ENCODE data around the gene DGCR6.
"Not testable (repeated sequence)": the region's sequence is repeated elsewhere in the genome, so short reads cannot be mapped to it uniquely, and the experiment has no call there.

DGCR6 gene

DNA sequence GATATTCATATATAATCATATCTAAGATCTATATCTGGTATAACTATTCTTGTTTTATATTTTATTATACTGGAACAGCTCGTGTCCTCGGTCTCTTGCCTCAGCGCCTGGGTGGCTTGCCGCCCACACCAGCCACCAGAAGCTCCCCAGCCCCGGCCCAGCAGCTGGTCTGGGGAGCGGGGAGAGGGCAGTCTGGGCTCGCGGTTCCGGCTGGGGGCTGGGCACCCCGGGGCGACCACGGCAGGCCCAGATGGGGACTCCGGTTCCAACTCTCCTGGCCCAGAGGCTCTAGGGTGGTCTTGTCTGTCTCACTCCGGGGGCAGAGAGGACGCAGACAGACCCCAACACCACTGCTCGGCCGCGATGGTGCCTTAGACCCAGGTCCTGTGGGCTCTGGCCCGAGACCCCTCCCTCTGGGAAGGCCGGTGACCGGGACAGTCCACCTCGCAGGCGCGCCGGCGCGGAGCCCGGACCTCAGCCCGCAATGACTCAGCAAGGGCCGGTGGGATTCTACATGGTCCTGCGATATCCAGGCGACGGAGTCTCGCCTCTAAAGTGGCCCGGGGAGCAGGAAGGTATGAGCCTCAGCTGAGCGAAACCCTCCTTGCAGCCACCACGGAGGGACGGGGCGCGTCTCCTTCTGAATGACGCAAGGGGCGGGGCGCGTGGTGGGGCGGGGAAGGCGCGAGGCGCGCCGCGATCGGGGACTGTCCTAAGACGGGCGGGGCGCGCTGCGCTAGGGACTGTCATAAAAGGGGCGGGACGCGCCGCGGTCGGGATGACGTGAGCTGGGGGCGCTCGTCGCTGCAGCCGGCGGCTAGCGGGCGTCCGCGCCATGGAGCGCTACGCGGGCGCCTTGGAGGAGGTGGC lies at the start of gene DGCR6:
Gene DGCR6 (plus strand): TSS at position 781 of the 870 bp plus-strand sequence. CDS start 55 bp downstream, at position 836.
- no peak for DNase-seq (ENCODE audit: low read depth, low spot score)

- DNase-seq (ENCODE audit: low read depth, low spot score) = not testable (repeated sequence)
These were observed 46.8 kb upstream of the DGCR6 start for GRCh38 chr22:18859314-18859713.

DNA sequence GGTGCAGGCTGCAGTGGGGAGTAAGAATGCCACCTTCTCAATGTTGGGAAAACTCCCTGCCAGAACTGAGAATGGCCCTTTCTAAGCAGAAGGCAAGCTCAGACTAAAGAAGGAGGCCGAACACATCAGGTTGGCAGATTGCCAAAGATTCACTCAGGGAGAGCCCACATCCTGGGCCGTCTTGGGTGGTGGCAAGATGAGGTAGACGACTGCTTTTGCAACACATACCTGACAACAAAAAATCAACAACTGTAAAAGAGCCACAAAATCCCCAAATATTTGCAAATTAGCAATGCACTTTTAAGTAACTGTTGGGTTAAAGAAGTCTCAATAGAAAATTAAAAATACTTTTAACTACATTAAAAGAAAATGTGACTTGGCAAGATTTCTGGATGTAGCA lies 24.9 kb upstream of the DGCR6 start:
- DNase-seq (ENCODE audit: low read depth, low spot score) = not testable (repeated sequence)

- DNase-seq (ENCODE audit: low read depth, low spot score) = not testable (repeated sequence)
These were observed 21.7 kb upstream of the DGCR6 start for GRCh38 chr22:18884465-18884864.

GRCh38 chr22:18888115-18888514 lies 18.0 kb upstream of the DGCR6 start:
- no peak for DNase-seq (ENCODE audit: low read depth, low spot score)

DNA sequence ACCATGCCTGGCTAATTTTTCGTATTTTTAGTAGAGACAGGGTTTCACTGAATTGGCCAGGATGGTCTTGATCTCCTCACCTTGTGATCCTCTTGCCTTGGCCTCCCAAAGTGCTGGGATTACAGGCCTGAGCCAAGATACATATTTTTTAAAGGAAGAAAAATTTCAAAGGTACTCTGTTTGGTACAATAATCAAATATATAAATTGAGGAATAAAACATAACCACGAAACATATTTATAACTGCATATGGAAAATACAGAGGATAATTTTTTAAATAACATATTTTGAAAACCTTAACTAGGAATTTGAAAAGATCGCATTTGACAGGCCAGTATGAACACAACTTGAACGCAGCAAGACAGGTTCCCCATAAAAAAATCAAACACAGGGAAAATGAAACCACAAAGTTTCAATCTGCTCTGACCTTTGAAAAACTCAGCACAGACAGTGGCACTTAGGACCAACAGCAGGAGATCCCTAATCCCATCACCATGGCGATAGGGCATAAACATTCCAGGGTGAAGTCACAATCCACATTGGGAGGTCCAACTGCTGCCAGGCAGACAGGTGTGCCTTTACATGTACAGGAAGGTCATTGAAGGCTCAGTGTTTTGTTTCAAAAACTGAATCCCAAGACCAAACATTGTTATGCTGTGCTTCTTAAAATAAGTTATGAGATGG lies 15.5 kb upstream of the DGCR6 start:
- DNase-seq (ENCODE audit: low read depth, low spot score) = not testable (repeated sequence)

- DNase-seq (ENCODE audit: low read depth, low spot score) = not testable (repeated sequence)
These were observed 12.3 kb upstream of the DGCR6 start for GRCh38 chr22:18893775-18894174.

GRCh38 chr22:18896037-18896657 lies 10.0 kb upstream of the DGCR6 start:
- DNase-seq (ENCODE audit: low read depth, low spot score) = not testable (repeated sequence)

- DNase-seq (ENCODE audit: low read depth, low spot score) = not testable (repeated sequence)
These were observed 258 bp downstream of the DGCR6 start for GRCh38 chr22:18906410-18906745.

DNA sequence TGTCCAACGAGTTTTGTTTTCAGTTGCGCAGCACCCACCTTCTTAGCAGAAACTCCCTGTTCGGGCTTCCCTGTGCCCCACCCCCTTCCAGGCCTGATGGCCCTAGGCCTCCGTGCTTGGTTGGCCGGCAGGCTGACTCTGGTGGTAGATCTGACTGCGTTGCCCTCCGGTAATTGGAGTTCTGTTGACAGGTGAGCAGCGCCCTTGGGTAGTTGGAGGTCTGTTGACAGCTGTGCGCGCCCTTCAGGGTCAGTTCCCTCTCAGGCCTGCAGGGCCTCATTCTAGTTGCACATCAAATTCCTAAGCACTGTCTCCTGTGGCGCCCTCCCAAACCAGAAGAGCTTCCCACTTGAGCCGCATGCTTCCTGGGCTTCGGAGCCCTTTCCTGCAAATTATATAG lies 776 bp downstream of the DGCR6 start:
- DNase-seq (ENCODE audit: low read depth, low spot score) = no peak

DNA sequence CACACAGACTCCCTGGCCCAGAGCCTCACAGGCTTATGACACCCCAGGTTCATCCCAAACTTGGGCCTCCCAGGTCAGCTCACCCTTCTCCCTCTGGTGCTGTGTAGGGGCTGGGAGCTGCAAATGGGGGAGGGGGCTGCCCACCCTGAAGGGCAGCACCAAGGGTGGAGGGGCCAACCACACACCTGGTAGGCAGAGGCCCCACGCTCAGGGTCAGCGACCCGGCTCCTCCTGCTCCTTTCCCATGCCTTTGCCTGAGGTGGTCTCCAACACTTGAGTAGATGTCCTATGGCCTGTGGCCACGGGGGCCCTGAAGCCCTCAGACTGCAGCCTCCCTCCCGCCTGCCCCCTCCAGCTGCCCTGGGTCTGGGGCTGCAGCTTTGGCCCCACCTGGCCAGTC lies 3.4 kb downstream of the DGCR6 start:
- DNase-seq (ENCODE audit: low read depth, low spot score) = no peak

- DNase-seq (ENCODE audit: low read depth, low spot score) = not testable (repeated sequence)
These were observed 5.4 kb downstream of the DGCR6 start for GRCh38 chr22:18911535-18911934.

GRCh38 chr22:18912264-18912946 lies 6.3 kb downstream of the DGCR6 start:
- DNase-seq (ENCODE audit: low read depth, low spot score) = not testable (repeated sequence)

DNA sequence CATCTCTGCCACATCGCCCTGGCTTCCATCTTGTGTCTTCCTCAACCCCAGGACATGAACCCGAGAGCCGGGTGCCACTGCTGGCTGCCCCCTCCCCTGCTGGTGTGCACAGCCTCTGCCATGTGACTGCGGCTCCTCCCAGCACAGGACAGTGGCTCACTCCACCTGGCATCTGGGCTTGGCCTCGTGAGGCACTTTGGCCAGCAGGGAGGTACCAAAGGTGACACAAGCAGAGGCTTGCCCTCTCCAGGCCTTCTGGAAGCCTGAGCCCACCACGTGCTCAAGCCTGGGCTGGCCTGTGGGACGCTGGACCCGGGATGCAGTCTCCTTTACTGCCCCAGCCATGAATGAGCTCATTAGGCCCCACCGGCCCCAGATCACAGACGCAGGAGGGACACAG lies 8.4 kb downstream of the DGCR6 start:
- DNase-seq (ENCODE audit: low read depth, low spot score) = not testable (repeated sequence)

DNA sequence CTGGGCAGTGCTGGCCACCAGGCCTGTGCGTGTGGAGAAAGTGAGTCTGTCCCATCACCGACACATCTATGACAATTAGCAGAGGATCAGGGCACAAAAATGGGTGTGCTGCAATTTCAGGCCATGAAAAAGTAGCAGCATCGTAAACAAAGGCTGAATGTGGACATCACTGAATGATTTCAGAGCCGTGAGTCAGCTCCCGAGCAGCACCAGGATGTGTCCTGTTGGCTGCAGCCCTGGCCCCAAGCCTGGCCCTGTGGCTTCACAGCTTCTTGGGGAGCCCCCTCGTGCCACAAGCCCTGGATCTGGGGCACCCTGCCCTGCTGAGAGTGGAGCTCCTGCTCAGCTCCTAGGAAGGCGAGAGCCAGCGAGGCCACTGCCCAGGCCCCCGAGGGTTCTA lies 9.4 kb downstream of the DGCR6 start:
- not testable (repeated sequence) for DNase-seq (ENCODE audit: low read depth, low spot score)

- not testable (repeated sequence) for DNase-seq (ENCODE audit: low read depth, low spot score)
These were observed 11.7 kb downstream of the DGCR6 start for GRCh38 chr22:18917818-18918217.

GRCh38 chr22:18920257-18920902 lies 14.3 kb downstream of the DGCR6 start:
- not testable (repeated sequence) for DNase-seq (ENCODE audit: low read depth, low spot score)

DNA sequence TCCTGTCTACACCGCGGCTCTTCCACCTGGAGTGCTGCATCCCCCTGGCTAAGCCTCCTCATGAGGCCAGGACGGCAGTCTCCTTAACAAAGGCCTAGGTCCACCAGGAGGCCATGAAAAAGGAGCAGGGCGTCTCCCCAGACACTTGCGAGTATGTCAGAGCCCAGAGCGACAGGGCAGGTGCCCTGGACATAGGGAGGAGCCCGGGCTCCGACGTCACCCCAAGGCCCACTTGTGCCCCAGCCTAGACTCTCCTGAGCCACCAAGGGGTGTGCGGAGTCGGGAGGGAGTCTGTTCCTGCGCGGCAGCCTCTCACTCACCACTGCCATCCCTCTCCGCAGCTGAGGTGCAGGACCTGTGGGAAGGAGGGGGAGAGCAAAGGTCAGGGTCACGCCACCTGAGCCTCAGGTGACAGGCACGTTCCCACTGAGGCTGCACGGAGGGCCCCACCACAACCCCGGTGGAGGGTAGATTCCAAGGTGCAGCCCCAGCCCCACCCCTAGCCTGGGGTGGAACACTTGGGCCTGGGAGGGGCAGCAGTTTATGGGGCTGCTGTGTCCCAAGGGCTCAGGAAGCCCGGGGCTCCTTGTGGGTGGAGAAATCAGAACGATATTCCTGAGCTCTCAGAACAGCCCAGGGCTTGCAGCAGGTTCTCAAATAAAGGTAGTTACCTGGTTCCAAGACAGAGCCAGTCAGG lies 19.4 kb downstream of the DGCR6 start:
- DNase-seq (ENCODE audit: low read depth, low spot score) = no peak

DNA sequence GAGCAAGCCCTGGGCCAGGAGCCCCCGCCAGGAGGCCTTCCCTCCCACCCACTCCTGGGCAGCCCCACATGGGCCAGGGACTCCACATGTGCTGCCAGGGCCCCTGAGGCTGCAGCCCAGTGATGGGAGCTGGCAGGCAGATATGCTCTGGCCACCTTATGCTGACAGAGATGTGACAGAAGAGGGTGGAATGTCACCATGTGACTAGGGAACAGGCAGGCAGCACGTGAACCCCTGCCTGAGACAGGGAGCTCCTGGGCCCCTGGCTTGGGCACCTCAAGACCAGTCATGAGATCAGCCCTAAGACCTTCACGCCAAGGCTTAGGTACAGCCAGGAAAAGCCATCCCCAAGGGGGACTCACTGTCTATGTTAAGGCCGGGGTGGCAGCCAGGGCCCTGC lies 20.9 kb downstream of the DGCR6 start:
- no peak for DNase-seq (ENCODE audit: low read depth, low spot score)

DNA sequence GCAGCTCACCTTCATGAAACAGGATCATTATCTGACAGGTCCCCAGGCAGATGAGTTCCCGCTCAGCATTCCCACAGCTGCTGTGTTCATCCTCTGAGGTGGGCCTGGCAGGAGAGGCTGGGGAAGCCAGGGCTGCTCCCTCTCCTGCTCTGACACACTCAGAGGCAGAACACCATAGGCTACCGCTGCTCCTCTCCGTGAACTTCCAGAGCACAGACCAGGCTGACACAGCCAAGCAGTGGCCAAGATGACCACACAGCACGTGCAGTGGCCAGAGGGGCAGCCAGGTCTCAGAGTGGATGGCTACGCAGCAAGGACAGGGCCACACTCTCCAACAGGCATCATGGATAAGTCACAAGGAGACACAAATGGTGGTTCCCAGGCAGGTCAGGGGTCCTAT lies 21.5 kb downstream of the DGCR6 start:
- DNase-seq (ENCODE audit: low read depth, low spot score) = no peak

DNA sequence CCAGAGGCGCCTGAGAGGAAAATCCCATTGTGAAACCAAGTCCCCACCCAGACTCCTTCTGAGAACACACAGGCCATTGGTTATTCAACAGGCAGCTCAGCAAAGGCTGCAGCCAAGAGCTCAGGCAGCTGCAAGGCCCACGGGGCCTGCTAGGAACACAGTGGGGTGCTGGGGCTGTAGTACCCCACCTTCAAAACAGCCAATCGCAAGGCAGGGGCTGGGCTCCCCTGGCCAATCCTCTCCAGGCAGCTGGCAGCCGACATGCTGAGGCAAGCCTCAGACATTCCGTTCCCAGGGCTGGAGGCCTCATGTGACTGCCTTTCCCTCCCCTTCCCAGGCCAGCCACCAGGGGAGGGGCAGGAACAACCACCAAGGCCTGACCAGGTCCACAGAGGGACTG lies 23.3 kb downstream of the DGCR6 start:
- no peak for DNase-seq (ENCODE audit: low read depth, low spot score)
